Measurements from ENCODE around the gene MRPS10. TPM values are rescaled to one million over a fixed set of nuclear protein-coding genes. Genes with fewer than 3 reads are reported as not detected.
"Not testable (repeated sequence)": the region's sequence is repeated elsewhere in the genome, so short reads cannot be mapped to it uniquely, and the experiment has no call there.

Gene MRPS10
- polyA plus RNA-seq, 3 donors = 9.2 to 33.0 (median 31.4) TPM

DNA sequence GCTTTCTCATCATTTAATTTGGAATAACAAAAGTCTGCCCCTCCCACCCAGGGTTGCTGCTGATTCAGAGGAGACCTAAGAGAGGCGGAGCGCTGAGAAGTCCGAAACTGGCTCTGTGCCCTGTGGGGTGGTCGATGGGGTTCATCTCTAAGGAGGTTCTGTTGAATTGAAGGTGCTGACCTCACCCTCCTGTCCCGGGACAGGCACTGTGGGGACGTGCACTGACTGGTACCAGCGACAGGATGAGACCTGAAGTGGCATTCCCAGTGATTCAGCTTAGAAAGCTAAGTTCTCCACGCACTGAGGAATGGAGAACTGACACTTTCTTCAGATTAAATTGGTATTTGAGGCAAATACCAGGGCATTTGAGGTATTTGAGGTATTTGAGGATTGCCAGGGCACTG, 24.2 kb downstream of the MRPS10 start:
- 85% methylated on average over 5 of the region's 8 CpGs for WGBS (ENCODE audit: insufficient coverage)
- H3K4me1 Mint-ChIP-seq = no peaks in the 10 kb centered on the region

GRCh38 chr6:42192385-42192784, 25.3 kb downstream of the MRPS10 start:
- DNase-seq; H3K36me3 ChIP-seq (replicated peaks in 1 of 2; ENCODE audit: control insufficient read depth in 1 of 2, insufficient read depth in 2 of 2, low read length in 2 of 2); intact Hi-C loops (cut with micrococcal nuclease); H3K36me3 Mint-ChIP-seq; H3K4me3 ChIP-seq (replicated peaks in 1 of 3; ENCODE audit: low read depth in 2 of 3, low read length in 3 of 3); H3K79me2 ChIP-seq (ENCODE audit: insufficient read depth, low read length); H3K4me1 ChIP-seq (ENCODE audit: control insufficient read depth in 1 of 2, insufficient read depth in 2 of 2, low read length in 2 of 2); H3K9me3 Mint-ChIP-seq; H3K27me3 ChIP-seq (ENCODE audit: control insufficient read depth in 2 of 2, insufficient read depth in 2 of 2, low read length in 2 of 2); H3K9me3 ChIP-seq (replicated peaks in 1 of 2; ENCODE audit: control insufficient read depth in 1 of 2, insufficient read depth in 1 of 2, low read length in 2 of 2); H2AFZ ChIP-seq (ENCODE audit: insufficient read depth, low read depth, low read length, poor library complexity, severe bottlenecking); H3K27ac Mint-ChIP-seq; H3K4me1 Mint-ChIP-seq; H3K4me2 ChIP-seq (replicated peaks; ENCODE audit: extremely low read depth, low read length, poor library complexity, severe bottlenecking); H3K27ac ChIP-seq (ENCODE audit: low read depth in 1 of 2, low read length in 2 of 2); H4K20me1 ChIP-seq (ENCODE audit: insufficient read depth, low read length); H3K27me3 Mint-ChIP-seq (ENCODE audit: low read depth in 3 of 3); H3K9ac ChIP-seq (ENCODE audit: insufficient read depth, low read length, poor library complexity, severe bottlenecking): not testable (repeated sequence)
- 100% methylated on average over 2 of the region's 5 CpGs for WGBS (ENCODE audit: insufficient coverage)
- peak overlapping the region in 1 of 2 donors; percentile 20 for H3K4me3 Mint-ChIP-seq

More for the DNA sequence above, 24.2 kb downstream of the MRPS10 start:
- Histone ChIP-seq H3K9ac (ENCODE audit: insufficient read depth, low read length, poor library complexity, severe bottlenecking) (no peak overlapping the region), H3K27ac (ENCODE audit: low read depth in 1 of 2, low read length in 2 of 2) (no peak overlapping the region), H3K4me3 (replicated peaks in 1 of 3; ENCODE audit: low read depth in 2 of 3, low read length in 3 of 3) (no peak overlapping the region), H3K79me2 (ENCODE audit: insufficient read depth, low read length) (no peaks in the 10 kb centered on the region), H3K9me3 (replicated peaks in 1 of 2; ENCODE audit: control insufficient read depth in 1 of 2, insufficient read depth in 1 of 2, low read length in 2 of 2) (no peaks in the 10 kb centered on the region), H3K4me2 (replicated peaks; ENCODE audit: extremely low read depth, low read length, poor library complexity, severe bottlenecking) (no peak overlapping the region), H4K20me1 (ENCODE audit: insufficient read depth, low read length) (no peaks in the 10 kb centered on the region), H3K36me3 (replicated peaks in 1 of 2; ENCODE audit: control insufficient read depth in 1 of 2, insufficient read depth in 2 of 2, low read length in 2 of 2) (no peaks in the 10 kb centered on the region), H3K27me3 (ENCODE audit: control insufficient read depth in 2 of 2, insufficient read depth in 2 of 2, low read length in 2 of 2) (no peaks in the 10 kb centered on the region), H3K4me1 (ENCODE audit: control insufficient read depth in 1 of 2, insufficient read depth in 2 of 2, low read length in 2 of 2) (no peaks in the 10 kb centered on the region), H2AFZ (ENCODE audit: insufficient read depth, low read depth, low read length, poor library complexity, severe bottlenecking) (no peak overlapping the region)
- DNase-seq = no peak
- H3K9me3 Mint-ChIP-seq = no peaks in the 10 kb centered on the region
- intact Hi-C loops (cut with micrococcal nuclease) = no loop called here
- peaks cover 0 to 1% (median 0%) of the 10 kb centered on the region in 3 donors for H3K27me3 Mint-ChIP-seq (ENCODE audit: low read depth in 3 of 3)
- TF ChIP-seq, protein P1, sequence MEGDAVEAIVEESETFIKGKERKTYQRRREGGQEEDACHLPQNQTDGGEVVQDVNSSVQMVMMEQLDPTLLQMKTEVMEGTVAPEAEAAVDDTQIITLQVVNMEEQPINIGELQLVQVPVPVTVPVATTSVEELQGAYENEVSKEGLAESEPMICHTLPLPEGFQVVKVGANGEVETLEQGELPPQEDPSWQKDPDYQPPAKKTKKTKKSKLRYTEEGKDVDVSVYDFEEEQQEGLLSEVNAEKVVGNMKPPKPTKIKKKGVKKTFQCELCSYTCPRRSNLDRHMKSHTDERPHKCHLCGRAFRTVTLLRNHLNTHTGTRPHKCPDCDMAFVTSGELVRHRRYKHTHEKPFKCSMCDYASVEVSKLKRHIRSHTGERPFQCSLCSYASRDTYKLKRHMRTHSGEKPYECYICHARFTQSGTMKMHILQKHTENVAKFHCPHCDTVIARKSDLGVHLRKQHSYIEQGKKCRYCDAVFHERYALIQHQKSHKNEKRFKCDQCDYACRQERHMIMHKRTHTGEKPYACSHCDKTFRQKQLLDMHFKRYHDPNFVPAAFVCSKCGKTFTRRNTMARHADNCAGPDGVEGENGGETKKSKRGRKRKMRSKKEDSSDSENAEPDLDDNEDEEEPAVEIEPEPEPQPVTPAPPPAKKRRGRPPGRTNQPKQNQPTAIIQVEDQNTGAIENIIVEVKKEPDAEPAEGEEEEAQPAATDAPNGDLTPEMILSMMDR (IDR thresholded peaks at IDR 0.05) = no peak
- no peak overlapping the region for H3K4me3 Mint-ChIP-seq
- H3K27ac Mint-ChIP-seq = no peak overlapping the region
- peaks cover 0 to 1% of the 10 kb centered on the region in 2 donors for H3K36me3 Mint-ChIP-seq
